WI38 (cell line): Measurements from ENCODE around the gene MYB.
"Not testable (repeated sequence)": the region's sequence is repeated elsewhere in the genome, so short reads cannot be mapped to it uniquely, and the experiment has no call there.

Source experiments
- H3K4me3 ChIP-seq: 2 replicates; pipeline ENCODE4 v1.5.1; 2011; ENCODE audit warnings: low read depth, mild to moderate bottlenecking, control low read depth, low read length
- CTCF ChIP-seq: IDR thresholded peaks from 2 replicates; pipeline ENCODE4 v1.5.1; 2012; ENCODE audit warnings: low read depth, mild to moderate bottlenecking, control low read depth, low read length

The MYB gene

GRCh38 chr6:135240711-135241110 is 59.6 kb downstream of the MYB start:
- TF ChIP-seq CTCF = no peak
- H3K4me3 ChIP-seq = no peak overlapping the region

DNA sequence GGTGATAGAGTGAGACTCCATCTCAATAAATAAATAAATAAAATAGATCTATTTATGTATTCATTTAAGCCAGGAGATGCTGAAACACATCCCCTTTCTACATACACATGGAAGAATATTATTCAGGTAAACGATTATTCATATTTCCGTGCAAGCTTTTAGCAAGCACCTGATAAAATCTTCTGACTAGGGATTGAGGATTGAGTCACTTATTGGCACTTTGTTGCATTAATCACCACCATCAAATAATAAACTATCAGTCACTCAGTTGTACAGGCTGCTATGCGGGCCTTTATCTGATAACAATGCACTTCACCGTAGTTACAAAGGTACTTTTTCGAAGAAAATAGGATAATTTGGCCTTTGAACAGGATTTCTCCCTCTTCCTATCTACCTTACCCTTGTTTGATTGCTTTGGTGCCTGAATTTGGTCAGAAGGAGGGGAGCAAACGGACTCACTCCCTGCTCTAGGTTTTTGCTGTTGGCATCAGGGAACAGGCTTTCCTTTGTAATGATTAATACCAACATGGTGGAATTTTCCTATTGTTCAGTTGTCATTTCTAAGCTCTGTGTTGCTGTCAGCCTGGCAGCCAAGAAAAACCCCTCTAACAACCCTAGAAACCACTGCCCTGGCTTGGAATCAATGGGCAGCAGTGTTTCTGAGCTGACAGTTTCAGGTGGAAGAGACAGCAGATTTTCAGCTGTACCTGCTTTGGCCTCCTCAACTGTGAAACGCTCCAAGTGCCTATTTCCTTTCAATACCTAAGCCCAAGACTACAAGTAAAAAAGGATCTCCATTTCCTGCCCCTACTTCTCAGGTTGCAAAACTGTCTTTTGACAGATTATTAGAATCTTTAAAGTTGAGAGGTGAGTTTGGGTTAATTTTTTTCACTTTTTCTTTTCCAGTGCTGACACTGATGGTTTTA is 63.0 kb downstream of the MYB start:
- TF ChIP-seq CTCF = no peak
- no peak overlapping the region for H3K4me3 ChIP-seq

DNA sequence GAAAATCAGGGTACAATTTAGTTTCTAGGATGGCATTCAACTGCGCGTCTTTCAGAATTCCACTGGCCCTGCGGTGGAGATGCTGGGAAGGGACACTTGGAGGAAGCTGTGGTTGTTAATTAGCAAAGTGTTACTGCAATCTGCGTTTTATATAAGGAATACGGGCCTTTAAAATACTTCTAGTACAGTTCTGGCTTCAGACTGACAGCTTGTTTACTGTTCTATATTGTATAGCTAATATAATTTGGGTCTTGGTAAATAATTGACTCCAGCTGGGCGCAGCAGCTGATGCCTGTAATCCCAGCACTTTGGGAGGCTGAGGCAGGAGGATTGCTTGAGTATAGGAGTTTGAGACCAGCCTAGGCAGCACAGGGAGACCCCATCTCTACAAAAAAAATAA is 63.7 kb downstream of the MYB start:
- H3K4me3 ChIP-seq = no peak overlapping the region
- TF ChIP-seq CTCF = no peak

DNA sequence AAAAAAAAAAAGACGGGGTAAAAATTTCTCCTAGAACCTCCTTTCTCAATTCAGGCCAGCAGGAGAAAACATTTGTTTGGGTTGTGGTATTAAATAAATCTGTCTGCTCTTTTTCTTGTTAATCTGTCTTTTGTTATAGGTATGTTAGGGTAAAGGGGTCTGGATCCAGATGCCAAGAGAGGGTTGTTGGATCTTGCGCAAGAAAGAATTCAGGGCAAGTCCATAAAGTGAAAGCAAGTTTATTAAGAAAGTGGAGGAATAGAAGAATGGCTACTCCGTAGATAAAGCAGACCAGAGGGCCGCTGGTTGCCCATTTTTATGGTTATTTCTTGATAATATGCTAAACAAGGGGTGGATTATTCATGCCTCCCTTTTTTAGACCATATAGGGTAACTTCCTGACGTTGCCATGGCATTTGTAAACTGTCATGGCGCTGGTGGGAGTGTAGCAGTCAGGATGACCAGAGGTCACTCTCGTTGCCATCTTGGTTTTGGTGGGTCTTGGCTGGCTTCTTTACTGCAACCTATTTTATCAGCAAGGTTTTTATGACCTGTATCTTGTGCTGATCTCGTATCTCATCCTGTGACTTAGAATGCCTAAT is 65.4 kb downstream of the MYB start:
- H3K4me3 ChIP-seq = not testable (repeated sequence)

DNA sequence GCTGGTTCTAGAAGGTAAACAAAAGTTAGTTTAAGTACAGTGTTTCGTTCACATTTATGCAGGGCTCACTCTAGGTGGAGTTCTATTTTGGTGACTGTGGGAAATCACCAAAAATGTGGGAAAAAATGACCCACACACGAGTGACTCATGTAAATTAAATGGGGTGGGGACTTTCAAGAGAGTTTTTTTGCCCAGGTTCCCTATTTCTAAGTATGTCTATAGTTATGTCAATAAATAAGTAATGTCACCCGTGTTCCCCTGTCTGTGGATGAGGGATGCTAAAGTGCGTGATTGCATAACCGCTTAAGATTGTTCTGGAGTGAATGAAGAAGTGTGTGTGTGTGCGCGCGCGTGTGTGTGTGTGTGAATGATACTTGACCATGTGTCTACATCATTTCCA is 69.1 kb downstream of the MYB start:
- no peak overlapping the region for H3K4me3 ChIP-seq
- no peak for TF ChIP-seq CTCF

- no peak overlapping the region for H3K4me3 ChIP-seq
- no peak for TF ChIP-seq CTCF
Observed at GRCh38 chr6:135250751-135251497, 69.8 kb downstream of the MYB start.

- H3K4me3 ChIP-seq = no peak overlapping the region
- no peak for TF ChIP-seq CTCF
Observed at GRCh38 chr6:135251498-135252441, 70.7 kb downstream of the MYB start.
